Peyer's patch (tissue), 4 donors: ENCODE measurements around the gene POGZ. TPM values are rescaled to one million over a fixed set of nuclear protein-coding genes. Genes with fewer than 3 reads are reported as not detected.

Experiments
- DNase-seq, 3 donors: peaks; one replicate each; pipeline ENCODE4 v3.0.0-alpha.2; 2017 to 2019
- H3K27ac ChIP-seq, 4 donors: fragments of 200-600 bp; sonication (generic); one replicate each; pipeline ENCODE4 v1.5.1; 2016 to 2019
- H3K27me3 ChIP-seq, 2 donors: fragments of 200-600 bp; sonication (generic); one replicate each; pipeline ENCODE4 v1.5.1; 2019
- H3K36me3 ChIP-seq, 3 donors: fragments of 200-600 bp; sonication (generic); one replicate each; pipeline ENCODE4 v1.5.1; 2016 to 2019
- H3K4me1 ChIP-seq, 4 donors: fragments of 200-600 bp; sonication (generic); one replicate each; pipeline ENCODE4 v1.5.1; 2016 to 2019
- H3K4me3 ChIP-seq, 4 donors: fragments of 200-600 bp; sonication (generic); 1 replicate in 3 of 4; 2 replicates in 1 of 4; pipeline ENCODE4 v1.5.1; 2016 to 2019; ENCODE audit warnings: mild to moderate bottlenecking in 1 of 4
- H3K9me3 ChIP-seq, 4 donors: fragments of 200-600 bp; sonication (generic); one replicate each; pipeline ENCODE4 v1.5.1; 2016 to 2019; ENCODE audit warnings: mild to moderate bottlenecking in 1 of 4
- CTCF ChIP-seq, 6 experiments: fragments of 450-650 bp in 4 of 6; fragments of 200-600 bp in 2 of 6; sonication (generic) in 1 of 6; IDR thresholded peaks; one replicate each; pipeline ENCODE4 v1.5.1; 2017 to 2019; ENCODE audit warnings: antibody characterized with exemption in 6 of 6, mild to moderate bottlenecking in 3 of 6, moderate library complexity in 1 of 6
- POLR2A ChIP-seq, 2 donors: fragments of 450-650 bp; IDR thresholded peaks; one replicate each; pipeline ENCODE4 v1.5.1; 2017; ENCODE audit warnings: antibody characterized with exemption in 2 of 2, mild to moderate bottlenecking in 2 of 2, moderate library complexity in 2 of 2
- total RNA-seq, 4 donors: library from RNA; depleted of rRNA; stranded (reverse); fragments of >200 nt; gene quantifications; one replicate each; pipeline ENCODE4 v1.1.0, GENCODE V29; 2016

POGZ gene
- total RNA-seq: 10 to 100 TPM; 49.5 to 91.3 (median 52.6) TPM

- Histone ChIP-seq H3K36me3 (no peaks in the 10 kb centered on the region), H3K27me3 (no peaks in the 10 kb centered on the region), H3K4me3 (peak within 1 kb of the TSS; percentile 77 to 98 (median 88)), H3K4me1 (peaks cover 0 to 13% (median 2%) of the 10 kb centered on the region in 4 donors), H3K9me3 (no peaks in the 10 kb centered on the region), H3K27ac (peak within 1 kb of the TSS; percentile 94 to 99 (median 98))
- TF ChIP-seq CTCF (IDR thresholded peaks at IDR 0.05) (no peak), POLR2A (IDR thresholded peaks at IDR 0.05) (no peak)
- peak; percentile 94 to 98 (median 95) for DNase-seq
Measured at GRCh38 chr1:151459331-151460046, at the start of gene POGZ. POGZ (minus strand) TSS chr1:151459494; CDS start chr1:151442204, 17,290 bp downstream.

GRCh38 chr1:151508833-151509232 is 49.5 kb upstream of the POGZ start:
- Histone ChIP-seq H3K27ac (peak overlapping the region in 3 of 4 donors; percentile 73 to 95 (median 95)), H3K4me3 (no peak overlapping the region), H3K4me1 (peaks cover 0 to 10% (median 5%) of the 10 kb centered on the region in 4 donors), H3K36me3 (no peaks in the 10 kb centered on the region), H3K9me3 (no peaks in the 10 kb centered on the region), H3K27me3 (no peaks in the 10 kb centered on the region)
- peak in 2 of 3 donors; percentile 67 to 92 for DNase-seq
- no peak for TF ChIP-seq POLR2A (IDR thresholded peaks at IDR 0.05)
- TF ChIP-seq CTCF (IDR thresholded peaks at IDR 0.05): no peak

GRCh38 chr1:151504759-151505158 is 45.5 kb upstream of the POGZ start:
- DNase-seq: no peak
- TF ChIP-seq POLR2A (IDR thresholded peaks at IDR 0.05): no peak
- TF ChIP-seq CTCF (IDR thresholded peaks at IDR 0.05): no peak
- Histone ChIP-seq H3K27me3 (no peaks in the 10 kb centered on the region), H3K9me3 (no peaks in the 10 kb centered on the region), H3K4me1 (peaks cover 0 to 2% (median 0%) of the 10 kb centered on the region in 4 donors), H3K4me3 (no peak overlapping the region), H3K27ac (no peak overlapping the region), H3K36me3 (no peaks in the 10 kb centered on the region)

- Histone ChIP-seq H3K36me3 (no peaks in the 10 kb centered on the region), H3K27ac (no peak overlapping the region), H3K4me1 (peaks cover 0 to 5% (median 0%) of the 10 kb centered on the region in 4 donors), H3K4me3 (no peak overlapping the region), H3K27me3 (no peaks in the 10 kb centered on the region), H3K9me3 (no peaks in the 10 kb centered on the region)
- TF ChIP-seq CTCF (IDR thresholded peaks at IDR 0.05) (no peak), POLR2A (IDR thresholded peaks at IDR 0.05) (no peak)
- no peak for DNase-seq
Measured at GRCh38 chr1:151504252-151504651, 45.0 kb upstream of the POGZ start.

GRCh38 chr1:151502859-151503780 is 43.8 kb upstream of the POGZ start:
- Histone ChIP-seq H3K27me3 (no peaks in the 10 kb centered on the region), H3K4me1 (peaks cover 0 to 5% (median 0%) of the 10 kb centered on the region in 4 donors), H3K9me3 (no peaks in the 10 kb centered on the region), H3K4me3 (no peak overlapping the region), H3K36me3 (no peaks in the 10 kb centered on the region), H3K27ac (peak overlapping the region in 2 of 4 donors; percentile 67 to 87)
- TF ChIP-seq POLR2A (IDR thresholded peaks at IDR 0.05) (no peak), CTCF (IDR thresholded peaks at IDR 0.05) (no peak)
- no peak for DNase-seq
